ENCODE data around the gene ABCF3. TPM values are rescaled to one million over a fixed set of nuclear protein-coding genes. Genes with fewer than 3 reads are reported as not detected.

The ABCF3 gene
- total and polyA plus RNA-seq, 4 donors: 30.1 to 75.6 (median 50.6) TPM

- H3K4me1 ChIP-seq (ENCODE audit: control insufficient read depth in 1 of 2, insufficient read depth in 2 of 2, low read length in 2 of 2): no peaks in the 10 kb centered on the region
- peaks cover 5 to 16% of the 10 kb centered on the region in 2 donors for H3K36me3 ChIP-seq (ENCODE audit: control insufficient read depth in 1 of 2, insufficient read depth in 2 of 2, low read length in 1 of 2)
- 10 to 16% methylated on average over 3 of the region's 3 CpGs for WGBS, 2 donors
- intact Hi-C loops (cut with DNase I): loop anchor here (2.0 to 5.0 kb wide), 4 partner anchors 40 to 110 kb away; partner anchors contain the start of genes ALG3 (in 1 of the 2), EEF1AKMT4 (in 1 of the 2), EIF2B5 (in 1 of the 2) and PSMD2 (in 1 of the 2)
- H3K27me3 ChIP-seq (ENCODE audit: control insufficient read depth in 1 of 2, insufficient read depth in 2 of 2, low read length in 1 of 2): no peaks in the 10 kb centered on the region
- H3K4me3 ChIP-seq (ENCODE audit: low read length in 2 of 2): peak overlapping the region; percentile 79 to 88
- H3K9me3 ChIP-seq (ENCODE audit: control insufficient read depth, low read length): no peaks in the 10 kb centered on the region
- ATAC-seq (ENCODE audit: low FRiP score) (no peak), DNase-seq (no peak)
- H3K27ac ChIP-seq (ENCODE audit: low read depth in 1 of 2, low read length in 2 of 2): no peak overlapping the region
Measured at GRCh38 chr3:184186902-184187207, 856 bp downstream of the ABCF3 start.

DNA sequence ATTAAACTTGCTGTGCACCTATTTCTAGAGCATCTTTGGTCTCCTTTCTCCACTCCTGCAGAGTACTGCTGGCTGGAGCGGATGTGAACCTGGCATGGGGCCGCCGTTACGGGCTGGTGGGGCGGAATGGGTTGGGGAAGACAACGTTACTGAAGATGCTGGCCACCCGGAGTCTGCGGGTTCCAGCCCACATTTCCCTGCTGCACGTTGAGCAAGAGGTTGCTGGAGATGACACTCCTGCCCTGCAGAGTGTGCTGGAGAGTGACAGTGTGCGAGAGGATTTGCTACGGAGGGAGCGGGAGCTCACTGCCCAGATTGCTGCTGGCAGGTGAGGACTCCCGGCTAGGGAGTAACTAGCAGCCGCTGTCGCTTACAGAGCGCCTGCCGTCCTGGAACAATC, 2.1 kb downstream of the ABCF3 start:
- H3K9me3 ChIP-seq (ENCODE audit: control insufficient read depth, low read length): no peaks in the 10 kb centered on the region
- WGBS, 2 donors: 88 to 90% methylated on average over 17 of the region's 17 CpGs
- no peak overlapping the region for H3K27ac ChIP-seq (ENCODE audit: low read depth in 1 of 2, low read length in 2 of 2)
- H3K4me1 ChIP-seq (ENCODE audit: control insufficient read depth in 1 of 2, insufficient read depth in 2 of 2, low read length in 2 of 2): no peaks in the 10 kb centered on the region
- ATAC-seq (ENCODE audit: low FRiP score): no peak
- intact Hi-C loops (cut with DNase I): loop anchor here (5.0 kb wide), 3 partner anchors 41 to 109 kb away; partner anchors contain the start of genes EIF2B5 (in 1 of the 2) and PSMD2 (in 1 of the 2)
- DNase-seq: no peak
- H3K27me3 ChIP-seq (ENCODE audit: control insufficient read depth in 1 of 2, insufficient read depth in 2 of 2, low read length in 1 of 2): no peaks in the 10 kb centered on the region
- H3K36me3 ChIP-seq (ENCODE audit: control insufficient read depth in 1 of 2, insufficient read depth in 2 of 2, low read length in 1 of 2): peaks cover 5 to 15% of the 10 kb centered on the region in 2 donors
- no peak overlapping the region for H3K4me3 ChIP-seq (ENCODE audit: low read length in 2 of 2)

DNA sequence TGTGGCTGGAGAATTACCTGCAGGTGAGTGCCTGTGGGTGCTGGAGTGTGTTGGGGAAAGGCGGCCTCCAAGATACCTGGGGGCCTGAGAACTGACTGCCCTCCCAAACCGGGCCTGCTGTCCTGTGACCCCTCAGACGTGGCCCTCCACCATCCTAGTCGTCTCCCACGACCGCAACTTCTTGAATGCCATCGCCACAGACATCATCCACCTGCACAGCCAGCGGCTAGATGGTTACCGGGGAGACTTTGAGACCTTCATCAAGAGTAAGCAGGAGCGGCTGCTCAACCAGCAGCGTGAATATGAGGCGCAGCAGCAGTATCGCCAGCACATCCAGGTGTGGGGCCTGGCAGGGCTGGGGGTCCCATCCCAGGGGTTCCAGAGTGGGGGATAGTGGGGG, 3.4 kb downstream of the ABCF3 start:
- Histone ChIP-seq H3K27ac (ENCODE audit: low read depth in 1 of 2, low read length in 2 of 2) (no peak overlapping the region), H3K27me3 (ENCODE audit: control insufficient read depth in 1 of 2, insufficient read depth in 2 of 2, low read length in 1 of 2) (no peaks in the 10 kb centered on the region), H3K4me1 (ENCODE audit: control insufficient read depth in 1 of 2, insufficient read depth in 2 of 2, low read length in 2 of 2) (no peaks in the 10 kb centered on the region), H3K9me3 (ENCODE audit: control insufficient read depth, low read length) (no peaks in the 10 kb centered on the region), H3K4me3 (ENCODE audit: low read length in 2 of 2) (no peak overlapping the region), H3K36me3 (ENCODE audit: control insufficient read depth in 1 of 2, insufficient read depth in 2 of 2, low read length in 1 of 2) (peaks cover 5 to 20% of the 10 kb centered on the region in 2 donors)
- ATAC-seq (ENCODE audit: low FRiP score) (no peak), DNase-seq (no peak)
- WGBS, 2 donors: 92% methylated on average over 13 of the region's 13 CpGs
- intact Hi-C loops (cut with DNase I): loop anchor here (5.0 kb wide), 3 partner anchors 42 to 108 kb away; partner anchors contain the start of genes EIF2B5 (in 1 of the 2) and PSMD2 (in 1 of the 2)

GRCh38 chr3:184192889-184193288, 6.9 kb downstream of the ABCF3 start:
- H3K36me3 ChIP-seq (ENCODE audit: control insufficient read depth in 1 of 2, insufficient read depth in 2 of 2, low read length in 1 of 2): peaks cover 5 to 23% of the 10 kb centered on the region in 2 donors

DNA sequence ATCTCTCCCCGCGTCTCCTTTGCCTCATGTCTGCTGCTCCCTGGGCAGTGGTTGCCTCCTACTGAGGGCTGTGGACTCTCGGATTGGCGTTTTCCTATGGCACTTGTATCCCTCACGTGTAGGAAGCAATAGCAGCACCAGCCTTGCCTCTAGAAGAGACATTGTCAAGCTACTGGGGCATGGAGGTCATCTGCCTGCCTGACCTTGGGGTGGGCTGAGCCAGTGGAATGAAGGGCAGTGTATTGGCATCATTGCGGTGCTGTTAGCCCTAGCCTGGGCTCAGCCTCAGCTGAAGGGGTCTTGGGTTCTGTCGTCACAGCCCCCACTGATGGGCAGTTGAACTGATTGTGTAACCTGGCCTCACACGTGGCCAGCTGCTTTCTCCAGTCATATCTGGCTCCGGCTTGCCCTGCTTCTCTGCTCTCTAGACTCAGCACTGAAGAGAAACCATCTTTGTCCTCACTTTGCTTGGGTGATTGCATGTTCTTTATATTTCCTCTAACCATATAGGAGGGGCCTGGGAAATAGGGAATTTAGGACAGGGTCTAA, 8.1 kb downstream of the ABCF3 start:
- no peaks in the 10 kb centered on the region for H3K4me1 ChIP-seq (ENCODE audit: control insufficient read depth in 1 of 2, insufficient read depth in 2 of 2, low read length in 2 of 2)
- no peaks in the 10 kb centered on the region for H3K9me3 ChIP-seq (ENCODE audit: control insufficient read depth, low read length)
- H3K27ac ChIP-seq (ENCODE audit: low read depth in 1 of 2, low read length in 2 of 2): no peak overlapping the region
- DNase-seq (no peak), ATAC-seq (ENCODE audit: low FRiP score) (no peak)
- intact Hi-C loops (cut with DNase I): no loop called here
- no peak overlapping the region for H3K4me3 ChIP-seq (ENCODE audit: low read length in 2 of 2)
- WGBS, 2 donors: 81 to 85% methylated on average over 9 of the region's 9 CpGs
- H3K36me3 ChIP-seq (ENCODE audit: control insufficient read depth in 1 of 2, insufficient read depth in 2 of 2, low read length in 1 of 2): peaks cover 5 to 23% of the 10 kb centered on the region in 2 donors
- no peaks in the 10 kb centered on the region for H3K27me3 ChIP-seq (ENCODE audit: control insufficient read depth in 1 of 2, insufficient read depth in 2 of 2, low read length in 1 of 2)

More at GRCh38 chr3:184192889-184193288, 6.9 kb downstream of the ABCF3 start:
- ATAC-seq (ENCODE audit: low FRiP score) (no peak), DNase-seq (no peak)
- no peak overlapping the region for H3K27ac ChIP-seq (ENCODE audit: low read depth in 1 of 2, low read length in 2 of 2)
- no peaks in the 10 kb centered on the region for H3K9me3 ChIP-seq (ENCODE audit: control insufficient read depth, low read length)
- H3K27me3 ChIP-seq (ENCODE audit: control insufficient read depth in 1 of 2, insufficient read depth in 2 of 2, low read length in 1 of 2): no peaks in the 10 kb centered on the region
- intact Hi-C loops (cut with DNase I): no loop called here
- WGBS, 2 donors: 93 to 94% methylated on average over 10 of the region's 10 CpGs
- H3K4me1 ChIP-seq (ENCODE audit: control insufficient read depth in 1 of 2, insufficient read depth in 2 of 2, low read length in 2 of 2): no peaks in the 10 kb centered on the region
- H3K4me3 ChIP-seq (ENCODE audit: low read length in 2 of 2): no peak overlapping the region

DNA sequence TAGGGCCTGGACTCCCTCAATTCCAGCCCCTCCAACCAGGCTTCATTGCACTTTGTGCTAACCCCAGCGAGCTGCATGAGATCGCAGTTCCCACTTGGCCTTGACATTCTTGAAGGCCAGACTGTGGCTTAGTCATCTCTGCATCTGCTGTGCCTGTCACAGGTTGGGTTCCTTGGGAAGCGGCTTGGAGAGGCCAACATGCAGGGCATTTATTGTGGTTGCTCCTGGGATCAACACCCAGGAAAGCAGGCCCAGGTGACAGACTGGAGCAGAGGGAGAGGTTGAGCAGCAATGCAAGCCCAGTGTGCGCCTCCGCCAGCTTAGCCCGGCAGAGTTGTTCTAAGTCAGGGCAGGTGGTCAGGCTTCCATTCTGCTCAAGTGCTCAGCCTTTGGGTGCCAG, 10.5 kb downstream of the ABCF3 start:
- intact Hi-C loops (cut with DNase I): no loop called here
- Histone ChIP-seq H3K4me1 (ENCODE audit: control insufficient read depth in 1 of 2, insufficient read depth in 2 of 2, low read length in 2 of 2) (no peaks in the 10 kb centered on the region), H3K27me3 (ENCODE audit: control insufficient read depth in 1 of 2, insufficient read depth in 2 of 2, low read length in 1 of 2) (no peaks in the 10 kb centered on the region), H3K9me3 (ENCODE audit: control insufficient read depth, low read length) (no peaks in the 10 kb centered on the region), H3K36me3 (ENCODE audit: control insufficient read depth in 1 of 2, insufficient read depth in 2 of 2, low read length in 1 of 2) (peaks cover under 1 to 17% of the 10 kb centered on the region in 2 donors), H3K27ac (ENCODE audit: low read depth in 1 of 2, low read length in 2 of 2) (no peak overlapping the region), H3K4me3 (ENCODE audit: low read length in 2 of 2) (no peak overlapping the region)
- no peak for DNase-seq
- 91% methylated on average over 6 of the region's 6 CpGs for WGBS, 2 donors
- ATAC-seq (ENCODE audit: low FRiP score): no peak

DNA sequence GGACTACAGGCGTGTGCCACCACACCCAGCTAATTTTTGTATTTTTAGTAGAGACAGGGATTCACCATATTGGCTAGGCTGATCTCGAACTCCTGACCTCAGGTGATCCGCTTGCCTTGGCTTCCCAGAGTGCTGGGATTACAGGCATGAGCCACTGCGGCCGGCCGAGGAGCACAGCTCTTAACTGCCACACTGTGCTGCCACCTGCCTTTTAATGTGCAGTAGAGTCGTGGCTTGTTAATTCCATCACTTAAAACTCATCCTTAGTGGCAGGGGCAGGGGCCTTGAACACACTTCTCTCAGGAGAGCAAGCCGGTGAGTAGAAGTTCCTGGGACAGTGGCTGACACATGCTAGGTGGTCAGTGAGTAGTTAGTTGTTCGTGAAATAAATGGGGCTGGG, 12.5 kb downstream of the ABCF3 start:
- WGBS, 2 donors: 81 to 85% methylated on average over 9 of the region's 9 CpGs
- ATAC-seq (ENCODE audit: low FRiP score) (no peak), DNase-seq (no peak)

GRCh38 chr3:184200825-184201224, 14.8 kb downstream of the ABCF3 start:
- intact Hi-C loops (cut with DNase I): no loop called here
- H3K9me3 ChIP-seq (ENCODE audit: control insufficient read depth, low read length): no peaks in the 10 kb centered on the region
- H3K4me3 ChIP-seq (ENCODE audit: low read length in 2 of 2): no peak overlapping the region
- no peak overlapping the region for H3K27ac ChIP-seq (ENCODE audit: low read depth in 1 of 2, low read length in 2 of 2)
- no peaks in the 10 kb centered on the region for H3K36me3 ChIP-seq (ENCODE audit: control insufficient read depth in 1 of 2, insufficient read depth in 2 of 2, low read length in 1 of 2)
- no peaks in the 10 kb centered on the region for H3K27me3 ChIP-seq (ENCODE audit: control insufficient read depth in 1 of 2, insufficient read depth in 2 of 2, low read length in 1 of 2)
- ATAC-seq (ENCODE audit: low FRiP score) (no peak), DNase-seq (no peak)
- H3K4me1 ChIP-seq (ENCODE audit: control insufficient read depth in 1 of 2, insufficient read depth in 2 of 2, low read length in 2 of 2): no peaks in the 10 kb centered on the region

More for the DNA sequence above, 12.5 kb downstream of the ABCF3 start:
- H3K4me3 ChIP-seq (ENCODE audit: low read length in 2 of 2): no peak overlapping the region
- no peaks in the 10 kb centered on the region for H3K4me1 ChIP-seq (ENCODE audit: control insufficient read depth in 1 of 2, insufficient read depth in 2 of 2, low read length in 2 of 2)
- H3K9me3 ChIP-seq (ENCODE audit: control insufficient read depth, low read length): no peaks in the 10 kb centered on the region
- no peak overlapping the region for H3K27ac ChIP-seq (ENCODE audit: low read depth in 1 of 2, low read length in 2 of 2)
- intact Hi-C loops (cut with DNase I): no loop called here
- H3K27me3 ChIP-seq (ENCODE audit: control insufficient read depth in 1 of 2, insufficient read depth in 2 of 2, low read length in 1 of 2): no peaks in the 10 kb centered on the region
- peaks cover 0 to 8% of the 10 kb centered on the region in 2 donors for H3K36me3 ChIP-seq (ENCODE audit: control insufficient read depth in 1 of 2, insufficient read depth in 2 of 2, low read length in 1 of 2)

GRCh38 chr3:184203526-184203925, 17.5 kb downstream of the ABCF3 start:
- no peak for DNase-seq
- no peak for ATAC-seq (ENCODE audit: low FRiP score)
- Histone ChIP-seq H3K27me3 (ENCODE audit: control insufficient read depth in 1 of 2, insufficient read depth in 2 of 2, low read length in 1 of 2) (peaks cover 0 to 2% of the 10 kb centered on the region in 2 donors), H3K4me1 (ENCODE audit: control insufficient read depth in 1 of 2, insufficient read depth in 2 of 2, low read length in 2 of 2) (no peaks in the 10 kb centered on the region), H3K4me3 (ENCODE audit: low read length in 2 of 2) (no peak overlapping the region), H3K27ac (ENCODE audit: low read depth in 1 of 2, low read length in 2 of 2) (no peak overlapping the region), H3K36me3 (ENCODE audit: control insufficient read depth in 1 of 2, insufficient read depth in 2 of 2, low read length in 1 of 2) (no peaks in the 10 kb centered on the region), H3K9me3 (ENCODE audit: control insufficient read depth, low read length) (no peaks in the 10 kb centered on the region)
- intact Hi-C loops (cut with DNase I): no loop called here
- WGBS, 2 donors: 65 to 67% methylated on average over 8 of the region's 8 CpGs

All from aorta (tissue), 5 donors.